Suppressor macrophage treated with lipopolysaccharide for 4 hours (primary cell): Measurements from ENCODE around the gene DPT.
"Not testable (repeated sequence)": the region's sequence is repeated elsewhere in the genome, so short reads cannot be mapped to it uniquely, and the experiment has no call there.

Experiments used
- DNase-seq: peaks from one replicate; pipeline ENCODE4 v3.0.0-alpha.2; 2020

DPT gene

GRCh38 chr1:168728473-168729404, at the start of gene DPT:
DPT (minus strand) TSS chr1:168729206; CDS start chr1:168729174, 32 bp downstream.
- DNase-seq, result no peak

GRCh38 chr1:168775366-168775765, 46.4 kb upstream of the DPT start:
- DNase-seq, result no peak

GRCh38 chr1:168774241-168774640, 45.2 kb upstream of the DPT start:
- no peak for DNase-seq

DNA sequence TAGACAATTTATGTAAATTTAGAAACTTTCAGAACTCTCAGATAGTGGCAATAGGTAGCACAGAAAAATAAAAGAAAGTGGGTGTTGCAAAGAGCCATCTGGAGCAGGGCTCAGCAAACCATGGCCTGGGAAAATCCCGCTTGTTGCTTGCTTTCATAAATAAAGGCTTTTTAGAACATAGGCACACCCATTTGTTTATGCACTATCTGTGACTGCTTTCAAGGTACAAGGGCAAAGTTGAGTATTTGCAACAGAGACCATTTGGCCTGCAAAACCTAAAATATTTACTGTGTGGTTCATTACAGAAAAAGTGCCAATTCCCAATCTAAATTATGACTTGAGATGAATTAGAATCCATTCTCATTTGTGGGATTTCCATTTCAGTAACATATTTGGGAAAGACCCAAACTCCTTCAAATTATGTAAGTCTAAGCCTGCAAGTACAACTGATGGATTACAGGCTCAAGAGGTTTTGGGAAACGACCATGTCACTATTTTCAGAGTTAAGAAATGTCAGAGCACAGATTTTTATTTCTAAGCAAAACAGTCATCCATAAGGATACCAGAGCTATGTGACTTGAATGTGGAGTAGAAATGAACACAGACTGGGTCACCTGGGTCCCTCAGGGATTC, 43.5 kb upstream of the DPT start:
- no peak for DNase-seq

DNA sequence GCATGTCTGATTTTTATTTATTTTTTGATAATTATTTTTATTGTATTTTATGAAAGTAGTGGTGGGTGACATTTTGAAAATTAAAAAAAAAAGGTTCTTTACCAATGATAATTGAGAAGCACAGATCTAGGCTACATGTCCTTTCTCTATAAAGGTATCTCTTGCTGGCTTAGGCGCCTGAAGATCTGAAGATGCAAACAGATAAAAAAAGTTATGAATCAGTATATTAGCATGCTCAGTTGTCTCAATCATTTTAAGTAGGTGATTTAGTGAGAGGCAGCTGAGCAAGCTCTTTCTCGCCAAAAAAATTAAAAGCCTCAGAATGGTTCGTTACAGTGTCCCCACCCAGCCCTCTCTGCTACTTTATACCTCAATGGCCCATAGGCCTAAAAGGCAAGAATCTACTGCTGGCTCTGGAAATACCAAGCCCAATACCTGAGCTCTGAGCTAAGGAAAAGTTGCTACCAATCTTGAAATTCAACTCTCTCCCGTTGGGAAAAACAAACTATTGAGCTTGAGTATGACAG, 42.2 kb upstream of the DPT start:
- DNase-seq, result no peak

DNA sequence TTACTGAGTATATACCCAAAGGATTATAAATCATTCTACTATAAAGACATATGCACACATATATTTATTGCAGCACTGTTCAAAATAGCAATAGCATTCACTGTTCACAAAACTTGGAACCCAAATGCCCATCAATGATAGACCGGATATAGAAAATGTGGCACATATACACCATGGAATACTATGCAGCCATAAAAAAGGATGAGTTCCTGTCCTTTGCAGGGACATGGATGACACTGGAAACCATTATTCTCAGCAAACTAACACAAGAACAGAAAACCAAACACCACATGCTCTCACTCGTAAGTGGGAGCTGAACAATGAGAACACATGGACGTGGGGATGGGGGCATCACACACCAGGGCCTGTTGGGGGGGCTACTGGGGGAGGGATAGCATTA, 40.9 kb upstream of the DPT start:
- not testable (repeated sequence) for DNase-seq

DNA sequence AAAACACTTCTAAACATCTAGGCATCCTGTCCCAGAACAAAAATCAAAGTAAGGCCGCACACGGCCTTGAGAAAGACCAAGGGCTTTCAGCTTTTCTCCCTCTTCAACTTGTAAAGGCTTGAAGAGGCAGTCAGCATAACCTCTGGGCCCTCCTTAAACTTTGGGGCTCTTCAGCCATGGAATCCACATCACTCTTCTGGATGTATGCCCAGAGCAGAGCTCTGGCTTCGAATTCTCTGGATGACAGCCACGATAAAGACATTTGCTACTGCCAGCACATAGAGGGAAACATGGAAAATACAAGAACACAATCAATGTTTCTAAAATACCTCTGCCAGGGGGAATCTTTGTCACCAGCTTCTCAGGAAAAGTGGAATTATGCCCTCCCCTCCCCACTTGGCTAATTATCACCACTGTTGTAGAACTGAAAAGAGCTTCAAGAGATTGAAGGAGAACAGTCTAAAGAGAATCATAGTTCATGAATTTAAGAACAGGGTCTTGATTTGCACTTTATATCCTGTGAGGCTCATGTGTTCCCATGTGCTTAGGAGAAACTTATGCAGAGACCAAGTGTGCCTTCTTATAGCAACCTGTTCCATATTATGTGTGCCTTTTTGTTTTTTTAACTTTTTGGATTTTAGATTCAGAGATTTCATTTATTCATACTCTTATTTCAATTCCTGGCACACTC, 39.0 kb upstream of the DPT start:
- DNase-seq, result no peak

GRCh38 chr1:168766568-168766967, 37.6 kb upstream of the DPT start:
- DNase-seq, result no peak

DNA sequence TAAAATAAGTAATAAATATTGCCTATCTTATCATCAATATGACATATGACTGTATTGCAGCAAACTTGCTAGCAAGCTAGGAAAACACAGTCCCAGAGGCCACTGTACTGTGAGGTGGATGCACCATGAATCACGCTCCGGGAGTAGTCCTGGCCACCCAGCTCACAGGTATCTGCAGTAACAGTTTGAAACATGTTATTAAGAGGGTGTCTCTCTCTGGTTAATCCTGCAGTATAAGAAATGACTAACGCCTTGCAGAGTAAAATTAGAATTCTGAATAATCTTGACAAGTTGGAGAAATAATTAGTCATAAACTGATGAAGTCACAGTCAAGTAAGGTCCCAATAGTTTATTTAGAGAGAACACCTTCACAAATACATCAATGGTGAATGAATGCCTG, 34.0 kb upstream of the DPT start:
- no peak for DNase-seq

DNA sequence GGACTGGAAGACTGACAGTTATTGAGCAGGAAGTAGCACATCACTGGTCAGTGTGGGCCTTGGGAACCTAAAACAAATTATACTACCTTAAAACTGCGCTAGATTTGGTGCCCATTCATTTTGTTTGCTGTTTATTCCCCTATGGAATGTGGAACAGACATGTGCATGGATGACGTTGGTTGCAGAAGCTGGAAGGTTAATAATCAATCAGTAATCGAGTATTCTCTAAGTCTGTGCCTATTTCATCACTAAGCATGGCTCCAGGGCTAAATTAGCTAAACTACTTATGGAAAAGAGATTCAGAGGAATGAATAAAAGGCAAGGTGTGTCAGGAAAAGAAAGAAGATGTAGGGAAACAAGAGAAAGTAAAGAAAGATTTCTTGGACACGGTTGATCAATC, 33.5 kb upstream of the DPT start:
- no peak for DNase-seq

- no peak for DNase-seq
These were observed 31.8 kb upstream of the DPT start for GRCh38 chr1:168760781-168761180.

DNA sequence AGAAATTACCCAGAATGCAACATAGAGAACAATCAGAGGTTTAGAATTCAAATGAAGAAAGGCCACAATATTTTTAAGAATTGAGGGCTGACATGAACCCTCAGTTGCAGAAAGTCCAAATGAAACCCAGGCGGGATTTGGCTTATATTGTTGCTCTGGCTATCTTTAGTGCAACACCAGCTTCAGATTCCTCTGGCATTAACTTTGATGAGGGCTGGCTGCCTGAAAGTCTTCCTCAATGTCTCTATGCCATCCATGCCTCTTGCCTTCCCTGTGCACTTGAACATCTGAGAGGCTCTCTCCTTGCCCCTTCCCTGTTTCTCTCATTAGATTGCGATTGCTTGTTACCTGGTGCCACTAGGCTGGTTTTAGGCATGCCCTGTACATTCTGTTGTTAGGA, 31.2 kb upstream of the DPT start:
- DNase-seq, result no peak

- no peak for DNase-seq
These were observed 30.1 kb upstream of the DPT start for GRCh38 chr1:168759077-168759476.

DNA sequence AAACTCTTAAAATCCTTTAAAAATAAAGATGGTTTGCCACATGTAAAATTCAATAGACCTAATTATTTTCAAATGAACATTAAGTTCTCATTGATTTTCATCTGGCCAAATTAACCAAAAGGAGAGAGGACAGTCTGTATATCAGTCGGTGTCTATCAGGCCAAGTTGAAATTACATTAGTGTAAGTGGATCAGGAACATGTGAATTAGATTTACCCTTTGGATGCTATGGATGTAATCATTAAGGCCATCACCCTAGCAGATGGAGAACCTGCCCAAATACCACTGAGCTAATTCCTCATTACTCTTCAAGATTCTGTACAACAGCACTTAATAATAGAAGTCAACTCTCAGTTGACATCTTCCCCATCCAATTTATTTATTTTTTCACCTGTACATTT, 29.5 kb upstream of the DPT start:
- no peak for DNase-seq

GRCh38 chr1:168755800-168756418, 26.9 kb upstream of the DPT start:
- no peak for DNase-seq

GRCh38 chr1:168752171-168752832, 23.3 kb upstream of the DPT start:
- DNase-seq, result no peak

DNA sequence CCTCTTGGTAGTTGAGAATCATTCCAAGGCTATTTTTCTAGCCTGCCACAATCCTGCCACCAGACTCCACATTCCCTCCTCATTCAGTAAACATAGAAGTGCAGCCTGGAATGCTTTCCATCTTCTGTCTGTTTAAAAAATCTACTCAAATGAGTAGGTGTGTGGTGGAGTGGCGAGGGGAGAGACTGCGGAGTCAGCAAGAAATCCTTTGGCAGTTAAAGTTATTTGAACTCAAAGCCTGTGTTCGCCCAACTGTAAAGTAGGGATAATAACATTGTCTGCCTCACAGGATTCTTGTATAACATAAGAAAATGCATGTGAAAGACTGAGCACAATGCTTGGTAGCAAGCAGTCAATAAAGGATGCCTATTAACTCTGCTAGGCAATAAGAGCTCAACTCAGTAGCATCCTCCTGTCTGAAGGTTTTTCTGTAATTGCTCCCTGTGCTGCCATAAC, 22.2 kb upstream of the DPT start:
- no peak for DNase-seq

DNA sequence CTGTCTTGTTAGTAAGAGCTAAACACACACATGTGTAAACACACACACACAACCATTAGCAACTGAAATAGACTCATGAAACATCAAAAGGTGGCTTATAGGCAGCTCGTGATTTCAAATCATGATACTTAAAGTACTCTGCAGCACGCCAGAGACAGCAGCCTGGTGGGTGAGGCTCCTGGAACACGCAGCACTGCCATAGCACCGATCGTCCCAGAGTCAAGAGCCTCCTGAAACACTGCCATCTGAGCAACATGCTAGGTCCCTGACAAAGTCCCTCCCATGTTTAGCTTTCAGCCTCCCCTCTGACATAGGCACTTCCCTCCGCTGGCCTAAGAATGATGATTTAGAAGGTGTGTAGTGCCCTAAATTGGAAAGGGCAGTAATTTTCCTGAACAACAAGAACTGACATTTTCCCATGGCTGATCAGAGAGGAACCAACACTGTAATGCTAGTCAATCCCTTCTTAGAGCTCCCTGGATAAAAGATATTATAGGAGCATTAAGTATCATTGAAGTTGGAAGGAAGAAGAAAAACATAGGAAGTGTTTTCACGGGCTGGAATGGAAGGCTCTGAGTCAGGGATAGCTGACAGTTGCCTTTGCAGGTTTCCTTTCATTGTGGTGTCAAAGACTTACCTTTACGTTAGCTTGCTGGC, 14.1 kb upstream of the DPT start:
- DNase-seq, result no peak

GRCh38 chr1:168742386-168742785, 13.4 kb upstream of the DPT start:
- DNase-seq, result no peak

DNA sequence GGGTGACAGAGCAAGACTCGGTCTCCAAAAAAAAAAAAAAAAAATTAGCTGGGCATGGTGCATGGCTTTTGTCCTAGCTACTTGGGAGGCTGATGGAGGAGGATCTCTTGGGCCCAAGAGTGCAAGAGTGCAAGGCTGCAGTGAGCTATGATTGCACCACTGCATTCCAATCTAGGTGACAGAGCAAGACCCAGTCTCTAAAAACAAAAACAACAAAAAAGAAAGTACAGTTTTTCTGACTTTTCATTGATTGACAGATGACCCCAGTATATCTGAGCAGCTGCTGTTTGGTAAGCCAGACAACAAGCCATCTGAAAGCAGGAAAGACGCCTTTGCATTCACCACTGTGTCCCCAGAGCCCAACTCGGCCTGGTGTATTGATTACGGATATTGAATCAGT, 10.9 kb upstream of the DPT start:
- DNase-seq, result no peak

DNA sequence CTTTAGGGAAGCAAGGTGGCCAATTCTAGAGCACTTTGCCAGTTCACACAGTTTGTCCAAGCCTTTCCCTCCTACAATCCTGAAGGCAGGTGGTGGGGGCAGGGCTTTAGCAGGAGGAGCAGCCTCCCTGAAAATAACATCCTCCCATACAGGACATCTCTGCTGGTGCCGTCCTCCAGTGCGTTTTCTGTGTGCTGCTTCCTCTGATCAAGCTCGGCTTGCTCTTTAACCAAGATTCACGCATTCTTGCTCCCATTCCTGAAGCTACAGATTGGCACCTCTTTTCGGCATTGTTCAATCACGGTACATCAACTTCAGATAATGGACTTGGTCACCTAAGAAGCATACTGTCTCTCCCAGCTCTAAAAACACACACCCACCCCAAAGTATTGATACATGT, 7.5 kb upstream of the DPT start:
- DNase-seq, result no peak

DNA sequence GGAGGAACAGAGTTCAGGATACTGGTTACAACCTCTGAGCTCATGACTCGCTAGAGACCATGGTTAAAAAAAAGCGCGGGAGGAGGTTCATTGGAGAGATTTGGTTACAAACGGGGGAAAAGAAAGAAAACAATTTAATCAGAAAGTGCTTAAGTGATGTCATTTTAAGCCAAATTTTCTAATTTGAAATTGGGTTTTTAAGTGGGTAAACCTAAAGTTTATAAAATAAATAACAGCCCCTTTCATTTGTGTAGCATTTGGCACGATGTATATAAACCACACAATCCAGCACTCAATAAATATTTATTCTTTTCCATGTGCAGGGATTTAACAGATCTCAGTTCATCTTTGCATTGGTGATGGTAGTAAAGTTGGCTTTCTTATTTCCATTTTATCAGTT, 7.0 kb upstream of the DPT start:
- DNase-seq, result no peak
